A673 (cell line): ENCODE measurements around the gene ANKRD29. TPM values are rescaled to one million over a fixed set of nuclear protein-coding genes. Genes with fewer than 3 reads are reported as not detected.

ENCODE experiments used
- BruUV-seq: library from RNA; stranded (reverse); fragments of 400-500 nt; replicated peaks from 2 replicates; lab custom pipeline; 2021; lab: Mats Ljungman, UMichigan
- CTCF ChIA-PET: fragments of 300-600 bp; sonication (Branson Sonifier 250); formaldehyde crosslinking; loops from one replicate; lab custom pipeline; 2022; ENCODE audit warnings: antibody characterized with exemption; lab: Charles Lee
- POLR2A ChIA-PET: fragments of 300-600 bp; sonication (Branson Sonifier 250); formaldehyde crosslinking; loops from one replicate; lab custom pipeline; 2022; ENCODE audit warnings: antibody characterized with exemption; ENCODE audit not compliant: low non-redundant PET; lab: Charles Lee
- DNase-seq: peaks from one replicate; pipeline ENCODE4 v3.0.0-alpha.2; 2015; ENCODE audit warnings: low spot score
- H3K27ac ChIP-seq: fragments of 200-600 bp; sonication (generic); 2 replicates; pipeline ENCODE4 v1.5.1; 2016; ENCODE audit warnings: mixed run types, low read depth, mild to moderate bottlenecking, mixed read lengths, antibody characterized with exemption, low read length; ENCODE audit not compliant: poor library complexity, severe bottlenecking
- H3K27me3 ChIP-seq: fragments of 200-600 bp; sonication (generic); replicated peaks from 2 replicates; pipeline ENCODE4 v1.6.1; 2017; ENCODE audit warnings: mixed run types, low read depth, mild to moderate bottlenecking, mixed read lengths, antibody characterized with exemption, low read length; ENCODE audit not compliant: insufficient read depth, poor library complexity
- H3K36me3 ChIP-seq: fragments of 200-600 bp; sonication (generic); 2 replicates; pipeline ENCODE4 v1.6.1; 2016; ENCODE audit warnings: mixed run types, mild to moderate bottlenecking, mixed read lengths, antibody characterized with exemption, low read length; ENCODE audit not compliant: insufficient read depth, poor library complexity, severe bottlenecking
- H3K4me1 ChIP-seq: fragments of 200-600 bp; sonication (generic); 2 replicates; pipeline ENCODE4 v1.6.1; 2017; ENCODE audit warnings: mixed run types, mild to moderate bottlenecking, mixed read lengths, antibody characterized with exemption, low read length; ENCODE audit not compliant: insufficient read depth, poor library complexity, severe bottlenecking
- H3K4me3 ChIP-seq: fragments of 200-600 bp; sonication (generic); 2 replicates; pipeline ENCODE4 v1.5.1; 2016; ENCODE audit warnings: low read depth, mixed run types, mild to moderate bottlenecking, mixed read lengths, low read length; ENCODE audit not compliant: poor library complexity, severe bottlenecking
- H3K9me3 ChIP-seq: fragments of 200-600 bp; sonication (generic); 2 replicates; pipeline ENCODE4 v1.6.1; 2016; ENCODE audit warnings: mixed run types, low read depth, mild to moderate bottlenecking, mixed read lengths, antibody characterized with exemption, low read length; ENCODE audit not compliant: poor library complexity, severe bottlenecking
- EZH2 ChIP-seq: fragments of 200-600 bp; sonication (generic); IDR thresholded peaks from 2 replicates; pipeline ENCODE4 v1.6.1; 2017; ENCODE audit warnings: borderline replicate concordance, low read depth, mild to moderate bottlenecking, mixed read lengths, antibody characterized with exemption, low read length; ENCODE audit not compliant: poor library complexity, severe bottlenecking
- intact Hi-C: fragments of 100-400 bp; cut with micrococcal nuclease; formaldehyde crosslinking; loops from one replicate; pipeline ENCODE4 v1.10.0; 2022; ENCODE audit not compliant: unreplicated experiment
- total RNA-seq: library from RNA; stranded (reverse); gene quantifications from 2 replicates; pipeline ENCODE4 v1.2.3, GENCODE V29; 2021
- TF ChIP-seq, protein P1 (sequence below): fragments of 300-800, 200-600 bp; sonication (generic); conservative IDR thresholded peaks from 2 replicates; pipeline ENCODE4 v1.5.1; 2017; ENCODE audit warnings: low read depth, mild to moderate bottlenecking, antibody characterized with exemption, low read length, moderate library complexity, mixed read lengths

The ANKRD29 gene
- total RNA-seq, 1 experiment from 2014 or later, result 2.6 TPM

DNA sequence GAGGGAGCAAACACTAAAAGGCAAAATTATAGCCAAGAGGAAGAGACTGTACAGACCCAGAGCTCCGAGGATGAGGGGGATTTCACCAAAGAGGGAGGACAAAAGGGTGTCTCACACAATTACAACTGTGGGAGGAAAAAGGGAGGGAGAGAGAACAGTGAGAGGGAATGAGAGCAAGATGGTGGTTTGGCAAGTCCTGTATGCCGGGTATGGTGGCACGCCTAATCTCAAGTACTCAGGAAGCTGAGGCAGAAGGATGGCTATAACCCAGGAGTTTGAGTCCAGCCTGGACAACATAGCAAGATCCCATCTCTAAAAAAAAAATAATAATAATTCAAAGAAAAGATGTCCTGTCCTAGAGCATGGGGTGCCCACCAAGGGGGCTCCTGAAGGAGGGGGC is 110.7 kb downstream of the ANKRD29 start:
- peaks cover 67% of the 10 kb centered on the region for H3K36me3 ChIP-seq
- CTCF ChIA-PET, result no interaction called here

DNA sequence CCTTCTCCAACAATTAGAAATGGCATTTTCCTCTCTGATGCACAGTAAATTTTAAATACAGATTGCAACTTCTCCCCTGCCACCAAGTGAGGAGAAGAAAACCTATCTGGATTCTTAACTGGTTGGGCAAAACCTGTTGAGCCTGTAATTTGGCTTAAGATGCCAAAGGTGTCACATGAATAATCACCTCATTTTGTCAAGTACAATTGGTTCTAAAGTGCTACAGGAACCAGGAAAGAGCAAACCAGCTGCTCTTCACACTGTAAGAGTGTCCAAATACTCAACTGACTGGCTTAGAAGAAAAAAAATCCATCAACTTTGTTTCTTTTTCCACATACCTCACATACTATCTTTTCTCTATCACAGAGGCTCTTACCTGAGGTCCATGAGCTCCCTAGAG is 111.8 kb downstream of the ANKRD29 start:
- ChIA-PET POLR2A (no interaction called here), CTCF (no interaction called here)
- intact Hi-C loops, result no loop called here
- TF ChIP-seq, protein P1, sequence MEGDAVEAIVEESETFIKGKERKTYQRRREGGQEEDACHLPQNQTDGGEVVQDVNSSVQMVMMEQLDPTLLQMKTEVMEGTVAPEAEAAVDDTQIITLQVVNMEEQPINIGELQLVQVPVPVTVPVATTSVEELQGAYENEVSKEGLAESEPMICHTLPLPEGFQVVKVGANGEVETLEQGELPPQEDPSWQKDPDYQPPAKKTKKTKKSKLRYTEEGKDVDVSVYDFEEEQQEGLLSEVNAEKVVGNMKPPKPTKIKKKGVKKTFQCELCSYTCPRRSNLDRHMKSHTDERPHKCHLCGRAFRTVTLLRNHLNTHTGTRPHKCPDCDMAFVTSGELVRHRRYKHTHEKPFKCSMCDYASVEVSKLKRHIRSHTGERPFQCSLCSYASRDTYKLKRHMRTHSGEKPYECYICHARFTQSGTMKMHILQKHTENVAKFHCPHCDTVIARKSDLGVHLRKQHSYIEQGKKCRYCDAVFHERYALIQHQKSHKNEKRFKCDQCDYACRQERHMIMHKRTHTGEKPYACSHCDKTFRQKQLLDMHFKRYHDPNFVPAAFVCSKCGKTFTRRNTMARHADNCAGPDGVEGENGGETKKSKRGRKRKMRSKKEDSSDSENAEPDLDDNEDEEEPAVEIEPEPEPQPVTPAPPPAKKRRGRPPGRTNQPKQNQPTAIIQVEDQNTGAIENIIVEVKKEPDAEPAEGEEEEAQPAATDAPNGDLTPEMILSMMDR, result no peak
- TF ChIP-seq EZH2, result no peak
- H3K27me3 ChIP-seq, result no peaks in the 10 kb centered on the region
- no peaks in the 10 kb centered on the region for H3K4me1 ChIP-seq
- peaks cover 65% of the 10 kb centered on the region for H3K36me3 ChIP-seq
- H3K4me3 ChIP-seq, result no peak overlapping the region
- no peak overlapping the region for H3K27ac ChIP-seq
- no peaks in the 10 kb centered on the region for H3K9me3 ChIP-seq
- DNase-seq, result no peak
- BruUV-seq, result no TSS peak

More for the DNA sequence above, 110.7 kb downstream of the ANKRD29 start:
- Histone ChIP-seq H3K4me3 (no peak overlapping the region), H3K4me1 (no peaks in the 10 kb centered on the region), H3K27me3 (no peaks in the 10 kb centered on the region), H3K9me3 (no peaks in the 10 kb centered on the region), H3K27ac (no peak overlapping the region)
- intact Hi-C loops, result no loop called here
- no peak for DNase-seq
- TF ChIP-seq, protein P1, result no peak
- TF ChIP-seq EZH2, result no peak
- BruUV-seq, result no TSS peak
- POLR2A ChIA-PET, result no interaction called here

Other genes starting within 250 kb of the ANKRD29 start
- gene RIOK3, start 209.6 kb downstream of the ANKRD29 start, total RNA-seq, result 34.7 and 35.8 TPM in 2 replicates
- 38.1 and 39.8 TPM in 2 replicates for gene RMC1, start 159.4 kb downstream of the ANKRD29 start, total RNA-seq
- 50.5 and 53.0 TPM in 2 replicates for gene NPC1, start 76.4 kb downstream of the ANKRD29 start, total RNA-seq
- gene LAMA3, start 26.5 kb upstream of the ANKRD29 start, total RNA-seq, result 2.6 and 2.7 TPM in 2 replicates